H1 (cell line): ENCODE results near the gene CLEC10A. TPM values are rescaled to one million over a fixed set of nuclear protein-coding genes. Genes with fewer than 3 reads are reported as not detected.

Experiments used
- CTCF ChIA-PET: fragments of 300-600 bp; sonication (Branson Sonifier 250); formaldehyde crosslinking; loops from one replicate; lab custom pipeline; 2021; ENCODE audit not compliant: partially characterized antibody; lab: Charles Lee
- POLR2A ChIA-PET: fragments of 300-600 bp; sonication (Branson Sonifier 250); formaldehyde crosslinking; loops from one replicate; lab custom pipeline; 2021; ENCODE audit warnings: inconsistent platforms; ENCODE audit not compliant: partially characterized antibody; lab: Charles Lee
- DNase-seq, 2 experiments: peaks; one replicate each; pipeline versions ENCODE4 v3.0.0 to v3.0.0-alpha.2; 2010 to 2022; ENCODE audit warnings: low spot score in 2 of 2, low read depth in 1 of 2, mixed read lengths in 1 of 2
- FAIRE-seq: peaks from 2 replicates; lab custom pipeline; 2011; peaks lifted over from hg19 to GRCh38; lab: Jason Lieb, UNC
- H2AFZ ChIP-seq: 2 replicates; pipeline ENCODE4 v1.8.1; 2012; ENCODE audit warnings: low read length, inconsistent platforms
- H2AK5ac ChIP-seq: 2 replicates; pipeline ENCODE4 v1.6.1; 2013; ENCODE audit warnings: low read depth, low read length
- H2BK120ac ChIP-seq: replicated peaks from 2 replicates; pipeline ENCODE3; 2013; ENCODE audit warnings: low read depth, low read length, inconsistent platforms
- H2BK12ac ChIP-seq: 2 replicates; pipeline ENCODE4 v1.6.1; 2013; ENCODE audit warnings: low read depth, low read length
- H2BK15ac ChIP-seq: 2 replicates; pipeline ENCODE4 v1.6.1; 2013; ENCODE audit warnings: low read length
- H2BK20ac ChIP-seq: 2 replicates; pipeline ENCODE4 v1.6.1; 2013; ENCODE audit warnings: low read length
- H2BK5ac ChIP-seq: 2 replicates; pipeline ENCODE4 v1.6.1; 2013; ENCODE audit warnings: low read depth, low read length
- H3K14ac ChIP-seq: 2 replicates; pipeline ENCODE4 v1.6.1; 2013; ENCODE audit warnings: inconsistent platforms; ENCODE audit not compliant: insufficient read length
- H3K18ac ChIP-seq: 2 replicates; pipeline ENCODE4 v1.6.1; 2013; ENCODE audit warnings: low read length; ENCODE audit errors: extremely low read depth
- H3K23ac ChIP-seq: 2 replicates; pipeline ENCODE4 v1.6.1; 2013; ENCODE audit warnings: inconsistent platforms; ENCODE audit not compliant: insufficient read length
- H3K23me2 ChIP-seq: 2 replicates; pipeline ENCODE4 v1.6.1; 2013; ENCODE audit warnings: low read depth, low read length
- H3K27ac ChIP-seq: 2 replicates; pipeline ENCODE4 v1.6.1; 2011; ENCODE audit warnings: low read depth, low read length, inconsistent platforms
- H3K27me3 ChIP-seq, 4 experiments: replicated peaks in 1 of 4; 1 replicate in 1 of 4; 2 replicates in 3 of 4; pipeline versions ENCODE4 v1.6.1 to v1.8.1; 2011 to 2013; ENCODE audit warnings: low read length in 3 of 4, mild to moderate bottlenecking in 3 of 4, inconsistent platforms in 2 of 4, mixed read lengths in 2 of 4, moderate library complexity in 1 of 4; ENCODE audit not compliant: control insufficient read depth in 3 of 4, insufficient read depth in 3 of 4; ENCODE audit errors: extremely low read depth in 1 of 4
- H3K36me3 ChIP-seq, 4 experiments: 2 replicates each; pipeline versions ENCODE4 v1.6.1 to v1.8.1; 2011 to 2013; ENCODE audit warnings: mild to moderate bottlenecking in 4 of 4, low read length in 3 of 4, moderate library complexity in 2 of 4, control low read depth in 1 of 4, inconsistent platforms in 1 of 4; ENCODE audit not compliant: insufficient read depth in 4 of 4, control insufficient read depth in 2 of 4
- H3K4ac ChIP-seq: replicated peaks from 2 replicates; pipeline ENCODE3; 2013; ENCODE audit warnings: low read length, low read depth, mixed read lengths, inconsistent platforms; ENCODE audit not compliant: insufficient read length
- H3K4me1 ChIP-seq, 4 experiments: replicated peaks in 1 of 4; 1 replicate in 1 of 4; 2 replicates in 3 of 4; pipeline versions ENCODE4 v1.6.1 to v1.8.1; 2011 to 2013; ENCODE audit warnings: low read length in 3 of 4, inconsistent platforms in 2 of 4, mixed read lengths in 1 of 4; ENCODE audit not compliant: insufficient read depth in 4 of 4, control insufficient read depth in 3 of 4
- H3K4me2 ChIP-seq, 2 experiments: 2 replicates each; pipeline versions ENCODE4 v1.6.1 to v1.8.1; 2011 to 2013; ENCODE audit warnings: low read depth in 2 of 2, low read length in 2 of 2, control low read depth in 1 of 2, inconsistent platforms in 1 of 2, mild to moderate bottlenecking in 1 of 2; ENCODE audit not compliant: insufficient read depth in 1 of 2
- H3K4me3 ChIP-seq, 4 experiments: fragments of 200-600, 300-600 bp in 1 of 4; sonication (generic), shearing (Covaris generic), sonication (Bioruptor Twin) in 1 of 4; 2 replicates each; pipeline versions ENCODE4 v1.5.1 to v1.8.1; 2011 to 2016; ENCODE audit warnings: low read length in 4 of 4, low read depth in 3 of 4, control low read depth in 2 of 4, inconsistent platforms in 2 of 4, mild to moderate bottlenecking in 2 of 4, mixed read lengths in 1 of 4, moderate library complexity in 1 of 4; ENCODE audit not compliant: insufficient read depth in 2 of 4; ENCODE audit errors: extremely low read depth in 1 of 4
- H3K56ac ChIP-seq: replicated peaks from 2 replicates; pipeline ENCODE3; 2013; ENCODE audit warnings: low read depth, mild to moderate bottlenecking, mixed read lengths, low read length, inconsistent platforms; ENCODE audit not compliant: insufficient read length
- H3K79me1 ChIP-seq: 2 replicates; pipeline ENCODE4 v1.6.1; 2013; ENCODE audit warnings: low read depth, low read length, control low read depth
- H3K79me2 ChIP-seq, 2 experiments: 2 replicates each; pipeline versions ENCODE4 v1.6.1 to v1.8.1; 2012 to 2013; ENCODE audit warnings: low read length in 2 of 2, mild to moderate bottlenecking in 2 of 2, inconsistent platforms in 1 of 2; ENCODE audit not compliant: insufficient read depth in 2 of 2, control insufficient read depth in 1 of 2
- H3K9ac ChIP-seq, 4 experiments: replicated peaks in 1 of 4; 1 replicate in 1 of 4; 2 replicates in 3 of 4; pipeline versions ENCODE4 v1.6.1 to v1.8.1; 2011 to 2013; ENCODE audit warnings: low read depth in 3 of 4, low read length in 3 of 4, control low read depth in 2 of 4, mild to moderate bottlenecking in 2 of 4, moderate library complexity in 2 of 4, inconsistent platforms in 1 of 4; ENCODE audit errors: extremely low read depth in 1 of 4
- H3K9me3 ChIP-seq, 2 experiments: 2 replicates each; pipeline versions ENCODE4 v1.6.1 to v1.8.1; 2012 to 2013; ENCODE audit warnings: mild to moderate bottlenecking in 2 of 2, moderate library complexity in 2 of 2, control low read depth in 1 of 2, inconsistent platforms in 1 of 2, low read depth in 1 of 2, low read length in 1 of 2, mixed read lengths in 1 of 2; ENCODE audit not compliant: insufficient read depth in 2 of 2
- H4K20me1 ChIP-seq, 2 experiments: replicated peaks in 1 of 2; 2 replicates each; pipeline versions ENCODE3 to v1.8.1; 2011 to 2013; ENCODE audit warnings: inconsistent platforms in 2 of 2, low read length in 2 of 2, mild to moderate bottlenecking in 1 of 2; ENCODE audit not compliant: insufficient read depth in 2 of 2, control insufficient read depth in 1 of 2
- H4K5ac ChIP-seq: 2 replicates; pipeline ENCODE4 v1.6.1; 2013; ENCODE audit warnings: low read length, low read depth, mixed read lengths, inconsistent platforms; ENCODE audit not compliant: insufficient read length
- H4K8ac ChIP-seq: 2 replicates; pipeline ENCODE4 v1.8.0; 2013; ENCODE audit warnings: mild to moderate bottlenecking, moderate library complexity, low read length, inconsistent platforms; ENCODE audit not compliant: insufficient read depth; ENCODE audit errors: extremely low read depth
- H4K91ac ChIP-seq: replicated peaks from 2 replicates; pipeline ENCODE3; 2013; ENCODE audit warnings: low read length, mixed read lengths, inconsistent platforms; ENCODE audit not compliant: insufficient read length
- CEBPB ChIP-seq: IDR thresholded peaks from 2 replicates; pipeline ENCODE4 v1.6.1; 2012; ENCODE audit warnings: low read depth, low read length
- CHD2 ChIP-seq: IDR thresholded peaks from 2 replicates; pipeline ENCODE4 v1.6.1; 2012; ENCODE audit warnings: low read length, improper control_type of control experiment
- HDAC2 ChIP-seq, 2 experiments: fragments of 300-600 bp in 1 of 2; sonication (generic) in 1 of 2; IDR thresholded peaks; 2 replicates each; pipeline ENCODE4 v1.6.1; 2011 to 2012; ENCODE audit warnings: low read depth in 2 of 2, low read length in 2 of 2, mild to moderate bottlenecking in 2 of 2, moderate library complexity in 2 of 2, borderline replicate concordance in 1 of 2, inconsistent platforms in 1 of 2
- HDAC6 ChIP-seq: IDR thresholded peaks from one replicate; pipeline ENCODE4 v1.7.1; 2012; ENCODE audit warnings: low read depth, mild to moderate bottlenecking, inconsistent platforms, low read length, moderate library complexity
- POLR2A ChIP-seq, 2 experiments: IDR thresholded peaks; 1 replicate in 1 of 2; 2 replicates in 1 of 2; pipeline ENCODE4 v1.6.1; 2011; ENCODE audit warnings: low read depth in 2 of 2, low read length in 2 of 2, mild to moderate bottlenecking in 2 of 2; ENCODE audit errors: control extremely low read depth in 1 of 2
- RBBP5 ChIP-seq: IDR thresholded peaks from 2 replicates; pipeline ENCODE4 v1.7.1; 2012; ENCODE audit warnings: low read depth, mild to moderate bottlenecking, inconsistent platforms, low read length, moderate library complexity, borderline replicate concordance
- SP1 ChIP-seq: IDR thresholded peaks from 2 replicates; pipeline ENCODE4 v1.6.1; 2011; ENCODE audit warnings: low read depth, low read length
- TAF1 ChIP-seq: IDR thresholded peaks from 2 replicates; pipeline ENCODE4 v1.6.1; 2011; ENCODE audit warnings: mild to moderate bottlenecking, low read depth, low read length
- WGBS, 2 experiments: shearing (Covaris generic) in 1 of 2; methylation state at CpG; one replicate each; pipeline versions ENCODE4 v1.1.6 to v1.1.7; 2013 to 2015; ENCODE audit warnings: low lambda C conversion rate in 2 of 2, mixed read lengths in 2 of 2, inconsistent platforms in 1 of 2, low coverage in 1 of 2, missing lambda C conversion rate in 1 of 2; ENCODE audit not compliant: insufficient replicate concordance in 2 of 2, insufficient coverage in 1 of 2, insufficient read length in 1 of 2; ENCODE audit errors: extremely low coverage in 1 of 2, missing lambda C conversion rate in 1 of 2; 5-methylcytosine and 5-hydroxymethylcytosine counted together
- polyA plus RNA-seq, 7 experiments: library from polyadenylated mRNA; depleted of rRNA in 3 of 7; stranded (reverse) in 5 of 7; unstranded in 2 of 7; fragments of >200 nt in 5 of 7; fragments of 200-250 nt in 2 of 7; gene quantifications; 1 replicate in 5 of 7; 2 replicates in 1 of 7; 4 replicates in 1 of 7; pipeline versions ENCODE4 v1.2.1 to v1.2.3, GENCODE V29; 2011 to 2013; ENCODE audit warnings: missing spikeins in 2 of 7, mixed read lengths in 2 of 7
- total RNA-seq: library from RNA; stranded (reverse); fragmentation: NEBNext Ultra II Directional; extraction: Animal tissue kit (Norgen Biotek cat#: 25700); gene quantifications from 2 replicates; pipeline ENCODE4 v1.2.1, GENCODE V29; 2021

The CLEC10A gene
- total and polyA plus RNA-seq, 2 of the 8 experiments (the other 6 are each of a cell fraction or from before 2014, with no cell fraction given) = not detected

- Histone ChIP-seq H2AFZ (no peak overlapping the region; the same call in 1 of the 2 replicates), H4K5ac (no peak overlapping the region), H3K4me3 (peak overlapping the region; percentile 37 to 66 (median 47)), H3K27ac (no peak overlapping the region), H4K8ac (peak overlapping the region; percentile 87), H4K20me1 (peaks cover 0 to 9% of the 10 kb centered on the region in 2 experiments), H2BK20ac (no peak overlapping the region), H3K36me3 (no peaks in the 10 kb centered on the region), H2BK5ac (no peak overlapping the region), H3K14ac (no peak overlapping the region), H3K23ac (no peak overlapping the region), H3K79me2 (no peaks in the 10 kb centered on the region), H3K4me2 (peak overlapping the region; percentile 93 to 94), H3K56ac (no peak overlapping the region), H2BK12ac (no peak overlapping the region), H3K79me1 (no peaks in the 10 kb centered on the region), H3K9me3 (no peaks in the 10 kb centered on the region), H3K4ac (no peak overlapping the region), H3K18ac (peak overlapping the region; percentile 48), H3K9ac (no peak overlapping the region), H3K4me1 (peaks cover 0 to 18% (median 17%) of the 10 kb centered on the region in 4 experiments; a peak in 6 of 7 replicates), H3K27me3 (peaks cover 3 to 33% (median 32%) of the 10 kb centered on the region in 4 experiments), H3K23me2 (peaks cover 32% of the 10 kb centered on the region; the same call in 1 of the 2 replicates), H2BK120ac (no peak overlapping the region), H2BK15ac (no peak overlapping the region), H2AK5ac (peak overlapping the region; percentile 24; the same call in 1 of the 2 replicates), H4K91ac (no peak overlapping the region)
- DNase-seq (peak in 1 of 2 experiments; percentile 75), FAIRE-seq (no peak)
- POLR2A ChIA-PET = interaction anchor here (1.2 to 1.5 kb wide), 6 partner anchors 17 to 135 kb away, joined by 3 to 6 read pairs (median 4); no protein-coding TSS in a partner anchor
- CTCF ChIA-PET = interaction anchor here (1.0 to 7.1 kb wide), 6 partner anchors 21 to 121 kb away, joined by 3 to 60 read pairs (median 4); no protein-coding TSS in a partner anchor
- TF ChIP-seq POLR2A (IDR thresholded peaks at IDR 0.05; ENCODE audit: control extremely low read depth in 1 of 2, low read depth in 2 of 2, low read length in 2 of 2) = 0 out of 3 replicates have a peak, but pooled peaks of 1 of the 2 experiments have one; percentile 1
- TF ChIP-seq RBBP5 = 0 out of 2 replicates have a peak, but pooled peaks have one; percentile 83
- peak in 1 of 2 experiments; percentile 24; a peak in 1 of 4 replicates for TF ChIP-seq HDAC2 (IDR thresholded peaks at IDR 0.05; ENCODE audit: borderline replicate concordance in 1 of 2, low read depth in 2 of 2, low read length in 2 of 2)
- 0 out of 2 replicates have a peak, but pooled peaks have one; percentile 35 for TF ChIP-seq CHD2
- peak; percentile 68; the same call in 1 of the 2 replicates for TF ChIP-seq SP1
- TF ChIP-seq HDAC6 = no peak
- no peak for TF ChIP-seq TAF1
- TF ChIP-seq CEBPB = no peak
- WGBS, 2 experiments = 3% methylated on average over 33 of the region's 53 CpGs; no CpG with 5 or more reads in 1 of the 2 experiments
Observed at GRCh38 chr17:7042501-7043181, 37.4 kb downstream of the CLEC10A start.
